ENCODE data around the gene EMSY.

EMSY gene

DNA sequence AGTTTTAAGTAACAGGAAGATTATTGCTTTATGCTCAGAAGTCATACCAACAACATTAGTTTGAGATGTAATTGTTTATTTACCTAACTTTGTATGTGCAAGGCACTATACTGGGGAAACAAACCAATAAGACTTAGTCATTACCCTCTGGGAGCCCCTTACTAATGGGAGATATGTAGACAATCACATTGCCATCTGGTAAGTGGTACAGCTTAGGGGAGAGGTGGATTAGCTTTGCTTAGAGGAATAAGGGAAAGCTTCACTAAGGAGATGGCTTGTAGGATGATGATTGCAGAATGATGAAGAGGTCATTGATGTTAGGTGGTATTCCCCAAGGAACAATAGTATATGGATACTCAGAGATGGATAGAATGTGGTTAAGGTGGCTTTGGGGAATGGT, 17.5 kb downstream of the EMSY start:
- TF ChIP-seq GABPA (IDR thresholded peaks at IDR 0.05; ENCODE audit: low read depth) (no peak), POLR2AphosphoS5 (IDR thresholded peaks at IDR 0.05; ENCODE audit: low read depth) (no peak), SPI1 (IDR thresholded peaks at IDR 0.05; ENCODE audit: borderline replicate concordance, low read depth) (no peak)
- TF ChIP-seq, protein P1, sequence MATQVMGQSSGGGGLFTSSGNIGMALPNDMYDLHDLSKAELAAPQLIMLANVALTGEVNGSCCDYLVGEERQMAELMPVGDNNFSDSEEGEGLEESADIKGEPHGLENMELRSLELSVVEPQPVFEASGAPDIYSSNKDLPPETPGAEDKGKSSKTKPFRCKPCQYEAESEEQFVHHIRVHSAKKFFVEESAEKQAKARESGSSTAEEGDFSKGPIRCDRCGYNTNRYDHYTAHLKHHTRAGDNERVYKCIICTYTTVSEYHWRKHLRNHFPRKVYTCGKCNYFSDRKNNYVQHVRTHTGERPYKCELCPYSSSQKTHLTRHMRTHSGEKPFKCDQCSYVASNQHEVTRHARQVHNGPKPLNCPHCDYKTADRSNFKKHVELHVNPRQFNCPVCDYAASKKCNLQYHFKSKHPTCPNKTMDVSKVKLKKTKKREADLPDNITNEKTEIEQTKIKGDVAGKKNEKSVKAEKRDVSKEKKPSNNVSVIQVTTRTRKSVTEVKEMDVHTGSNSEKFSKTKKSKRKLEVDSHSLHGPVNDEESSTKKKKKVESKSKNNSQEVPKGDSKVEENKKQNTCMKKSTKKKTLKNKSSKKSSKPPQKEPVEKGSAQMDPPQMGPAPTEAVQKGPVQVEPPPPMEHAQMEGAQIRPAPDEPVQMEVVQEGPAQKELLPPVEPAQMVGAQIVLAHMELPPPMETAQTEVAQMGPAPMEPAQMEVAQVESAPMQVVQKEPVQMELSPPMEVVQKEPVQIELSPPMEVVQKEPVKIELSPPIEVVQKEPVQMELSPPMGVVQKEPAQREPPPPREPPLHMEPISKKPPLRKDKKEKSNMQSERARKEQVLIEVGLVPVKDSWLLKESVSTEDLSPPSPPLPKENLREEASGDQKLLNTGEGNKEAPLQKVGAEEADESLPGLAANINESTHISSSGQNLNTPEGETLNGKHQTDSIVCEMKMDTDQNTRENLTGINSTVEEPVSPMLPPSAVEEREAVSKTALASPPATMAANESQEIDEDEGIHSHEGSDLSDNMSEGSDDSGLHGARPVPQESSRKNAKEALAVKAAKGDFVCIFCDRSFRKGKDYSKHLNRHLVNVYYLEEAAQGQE (IDR thresholded peaks at IDR 0.05; ENCODE audit: insufficient replicate concordance, low read depth), result no peak
- TF ChIP-seq, protein P2, sequence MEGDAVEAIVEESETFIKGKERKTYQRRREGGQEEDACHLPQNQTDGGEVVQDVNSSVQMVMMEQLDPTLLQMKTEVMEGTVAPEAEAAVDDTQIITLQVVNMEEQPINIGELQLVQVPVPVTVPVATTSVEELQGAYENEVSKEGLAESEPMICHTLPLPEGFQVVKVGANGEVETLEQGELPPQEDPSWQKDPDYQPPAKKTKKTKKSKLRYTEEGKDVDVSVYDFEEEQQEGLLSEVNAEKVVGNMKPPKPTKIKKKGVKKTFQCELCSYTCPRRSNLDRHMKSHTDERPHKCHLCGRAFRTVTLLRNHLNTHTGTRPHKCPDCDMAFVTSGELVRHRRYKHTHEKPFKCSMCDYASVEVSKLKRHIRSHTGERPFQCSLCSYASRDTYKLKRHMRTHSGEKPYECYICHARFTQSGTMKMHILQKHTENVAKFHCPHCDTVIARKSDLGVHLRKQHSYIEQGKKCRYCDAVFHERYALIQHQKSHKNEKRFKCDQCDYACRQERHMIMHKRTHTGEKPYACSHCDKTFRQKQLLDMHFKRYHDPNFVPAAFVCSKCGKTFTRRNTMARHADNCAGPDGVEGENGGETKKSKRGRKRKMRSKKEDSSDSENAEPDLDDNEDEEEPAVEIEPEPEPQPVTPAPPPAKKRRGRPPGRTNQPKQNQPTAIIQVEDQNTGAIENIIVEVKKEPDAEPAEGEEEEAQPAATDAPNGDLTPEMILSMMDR (IDR thresholded peaks at IDR 0.05; ENCODE audit: insufficient read depth, low read length), result no peak
- Histone ChIP-seq H3K4me3 (replicated peaks; ENCODE audit: insufficient read depth, low read length) (no peak overlapping the region), H3K27me3 (ENCODE audit: insufficient read depth, poor library complexity, severe bottlenecking) (no peaks in the 10 kb centered on the region), H3K27ac (replicated peaks) (no peak overlapping the region)
- no peak for DNase-seq (ENCODE audit: low read depth in 1 of 2, low spot score in 1 of 2)

DNA sequence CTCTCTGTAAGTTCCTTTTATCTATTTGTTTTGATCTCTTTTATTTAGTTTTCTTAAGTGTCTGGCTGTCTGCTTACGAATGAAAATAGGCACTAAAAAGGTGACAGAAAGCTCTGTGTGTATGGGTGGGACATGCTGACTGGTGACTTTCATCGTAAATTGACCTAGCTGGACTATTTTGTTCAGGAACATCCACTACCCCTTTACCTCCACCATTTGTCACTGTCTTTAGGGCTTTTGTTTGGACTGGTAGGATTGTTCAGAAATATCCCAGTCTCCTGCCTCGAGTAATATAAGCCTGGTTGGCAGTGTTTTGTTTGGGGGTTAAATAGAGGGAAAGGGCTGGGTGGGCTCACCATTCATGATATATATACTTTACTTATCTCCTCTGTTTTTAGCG, 20.9 kb downstream of the EMSY start:
- DNase-seq (ENCODE audit: low read depth in 1 of 2, low spot score in 1 of 2), result no peak
- no peak overlapping the region for H3K27ac ChIP-seq (replicated peaks)
- no peak overlapping the region for H3K4me3 ChIP-seq (replicated peaks; ENCODE audit: insufficient read depth, low read length)
- TF ChIP-seq, protein P2 (IDR thresholded peaks at IDR 0.05; ENCODE audit: insufficient read depth, low read length), result no peak
- TF ChIP-seq POLR2AphosphoS5 (IDR thresholded peaks at IDR 0.05; ENCODE audit: low read depth), result no peak
- TF ChIP-seq SPI1 (IDR thresholded peaks at IDR 0.05; ENCODE audit: borderline replicate concordance, low read depth), result no peak
- no peak for TF ChIP-seq GABPA (IDR thresholded peaks at IDR 0.05; ENCODE audit: low read depth)
- TF ChIP-seq, protein P1 (IDR thresholded peaks at IDR 0.05; ENCODE audit: insufficient replicate concordance, low read depth), result no peak
- H3K27me3 ChIP-seq (ENCODE audit: insufficient read depth, poor library complexity, severe bottlenecking), result no peaks in the 10 kb centered on the region

DNA sequence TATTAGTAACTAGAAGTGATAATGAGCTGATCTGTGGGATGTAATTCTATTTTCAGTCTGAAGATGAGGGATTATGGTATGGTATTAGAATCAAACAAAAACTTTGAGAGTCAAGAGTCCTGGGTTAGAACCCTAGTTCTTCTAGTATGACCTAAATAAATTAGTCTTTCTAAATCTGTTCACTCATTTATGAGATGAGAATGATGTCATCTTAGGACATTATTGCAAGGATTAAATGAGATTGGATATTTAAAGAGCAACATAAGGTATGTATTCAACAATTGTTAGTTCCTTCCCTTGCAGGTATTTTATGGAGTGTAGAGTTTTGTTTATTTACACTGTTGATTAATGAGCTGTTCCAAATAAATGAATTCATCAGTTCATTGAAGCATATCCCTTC, 21.8 kb downstream of the EMSY start:
- TF ChIP-seq SPI1 (IDR thresholded peaks at IDR 0.05; ENCODE audit: borderline replicate concordance, low read depth) (no peak), GABPA (IDR thresholded peaks at IDR 0.05; ENCODE audit: low read depth) (no peak), POLR2AphosphoS5 (IDR thresholded peaks at IDR 0.05; ENCODE audit: low read depth) (no peak)
- TF ChIP-seq, protein P2 (IDR thresholded peaks at IDR 0.05; ENCODE audit: insufficient read depth, low read length), result no peak
- TF ChIP-seq, protein P1 (IDR thresholded peaks at IDR 0.05; ENCODE audit: insufficient replicate concordance, low read depth), result no peak

More for the DNA sequence above, 21.8 kb downstream of the EMSY start:
- Histone ChIP-seq H3K27ac (replicated peaks) (no peak overlapping the region), H3K27me3 (ENCODE audit: insufficient read depth, poor library complexity, severe bottlenecking) (no peaks in the 10 kb centered on the region), H3K4me3 (replicated peaks; ENCODE audit: insufficient read depth, low read length) (no peak overlapping the region)
- no peak for DNase-seq (ENCODE audit: low read depth in 1 of 2, low spot score in 1 of 2)

Data from HL-60 (cell line).